PC-3 (cell line): ENCODE measurements around the gene PTGDS.

ENCODE experiments used
- CTCF ChIP-seq: fragments of 300-600 bp; sonication (generic); conservative IDR thresholded peaks from 2 replicates; pipeline ENCODE4 v1.5.1; 2017; ENCODE audit warnings: antibody characterized with exemption, low read depth, mild to moderate bottlenecking, low read length
- EZH2phosphoT487 ChIP-seq: fragments of 300-600 bp; sonication (generic); IDR thresholded peaks from 2 replicates; pipeline ENCODE4 v1.6.1; 2018; ENCODE audit warnings: mild to moderate bottlenecking, antibody characterized with exemption, low read length, borderline replicate concordance

GRCh38 chr9:136969150-136969549, 8.2 kb upstream of the PTGDS start:
- TF ChIP-seq CTCF (no peak), EZH2phosphoT487 (no peak)
